GM12892 (cell line): ENCODE measurements around the gene KIRREL3.

ENCODE experiments used
- POLR2A ChIP-seq: IDR thresholded peaks from 2 replicates; pipeline ENCODE4 v1.6.1; 2011; ENCODE audit warnings: low read depth, low read length, control low read depth
- POLR2AphosphoS5 ChIP-seq: IDR thresholded peaks from 2 replicates; pipeline ENCODE4 v1.6.1; 2011; ENCODE audit warnings: low read depth, low read length, control low read depth

DNA sequence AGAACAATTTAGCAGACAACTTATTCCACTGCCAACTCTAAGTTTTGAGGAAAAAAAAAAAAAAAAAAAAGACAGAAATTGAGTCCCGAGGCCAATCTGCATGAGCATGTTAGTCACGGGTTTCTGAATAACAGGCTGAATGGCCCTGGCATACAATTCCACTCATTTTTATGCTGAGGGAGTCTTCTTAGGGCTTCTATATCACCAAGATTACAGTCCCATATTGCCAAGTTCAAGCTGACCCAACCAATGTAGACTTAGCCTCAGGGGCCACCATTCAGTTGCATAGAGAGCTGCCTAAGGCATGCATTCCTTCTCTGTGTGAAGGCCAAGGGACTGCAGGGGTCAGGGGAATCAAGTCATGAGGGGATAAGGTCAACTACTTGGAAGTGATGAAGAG is 27.5 kb downstream of the KIRREL3 start:
- TF ChIP-seq POLR2A (no peak), POLR2AphosphoS5 (no peak)
